PC-9 (cell line): Measurements from ENCODE around the gene CFAP20DC. TPM values are rescaled to one million over a fixed set of nuclear protein-coding genes. Genes with fewer than 3 reads are reported as not detected.

Source experiments
- BruUV-seq: library from RNA; stranded (reverse); fragments of 400-500 nt; replicated peaks from 2 replicates; lab custom pipeline; 2021; lab: Mats Ljungman, UMichigan
- CTCF ChIA-PET: fragments of 300-600 bp; sonication (Branson Sonifier 250); formaldehyde crosslinking; loops from one replicate; lab custom pipeline; 2022; ENCODE audit warnings: antibody characterized with exemption; lab: Charles Lee
- POLR2A ChIA-PET: fragments of 300-600 bp; sonication (Branson Sonifier 250); formaldehyde crosslinking; loops from one replicate; lab custom pipeline; 2022; ENCODE audit warnings: antibody characterized with exemption; ENCODE audit not compliant: unreplicated experiment; lab: Charles Lee
- DNase-seq, 2 experiments: peaks; one replicate each; pipeline versions ENCODE4 v3.0.0 to v3.0.0-alpha.2; 2015 to 2022; ENCODE audit warnings: mixed read lengths in 1 of 2
- H2AFZ ChIP-seq: fragments of 200-600 bp; sonication (generic); 2 replicates; pipeline ENCODE4 v1.8.1; 2017; ENCODE audit warnings: antibody characterized with exemption
- H3F3A ChIP-seq: fragments of 200-600 bp; sonication (generic); 2 replicates; pipeline ENCODE4 v1.8.1; 2017; ENCODE audit warnings: antibody characterized with exemption, mild to moderate bottlenecking, low read depth; ENCODE audit not compliant: insufficient read depth
- H3K27ac ChIP-seq: fragments of 200-600 bp; sonication (generic); 2 replicates; pipeline ENCODE4 v1.6.1; 2016; ENCODE audit warnings: mixed run types
- H3K27me3 ChIP-seq: fragments of 200-600 bp; sonication (generic); 2 replicates; pipeline ENCODE4 v1.6.1; 2016; ENCODE audit warnings: low read depth, mixed run types; ENCODE audit not compliant: insufficient read depth
- H3K36me3 ChIP-seq: fragments of 200-600 bp; sonication (generic); 2 replicates; pipeline ENCODE4 v1.6.1; 2016; ENCODE audit warnings: low read depth, mixed run types
- H3K4me1 ChIP-seq: fragments of 200-600 bp; sonication (generic); replicated peaks from 2 replicates; pipeline ENCODE4 v1.6.1; 2016; ENCODE audit warnings: mixed run types; ENCODE audit not compliant: insufficient read depth
- H3K4me2 ChIP-seq: fragments of 200-600 bp; sonication (generic); 2 replicates; pipeline ENCODE4 v1.6.1; 2017; ENCODE audit warnings: mixed run types
- H3K4me3 ChIP-seq: fragments of 200-600 bp; sonication (generic); 2 replicates; pipeline ENCODE4 v1.6.1; 2016; ENCODE audit warnings: mixed run types
- H3K79me2 ChIP-seq: fragments of 200-600 bp; sonication (generic); 2 replicates; pipeline ENCODE4 v1.6.1; 2017; ENCODE audit warnings: low read depth, mixed run types
- H3K9me2 ChIP-seq: fragments of 200-600 bp; sonication (generic); 2 replicates; pipeline ENCODE4 v1.8.1; 2017; ENCODE audit warnings: mild to moderate bottlenecking; ENCODE audit not compliant: insufficient read depth
- H3K9me3 ChIP-seq: fragments of 200-600 bp; sonication (generic); 2 replicates; pipeline ENCODE4 v1.8.1; 2016; ENCODE audit warnings: low read depth; ENCODE audit not compliant: insufficient read depth
- H4K20me1 ChIP-seq: fragments of 200-600 bp; sonication (generic); 2 replicates; pipeline ENCODE4 v1.8.1; 2017; ENCODE audit not compliant: insufficient read depth
- EZH2 ChIP-seq: fragments of 200-600 bp; sonication (generic); IDR thresholded peaks from 2 replicates; pipeline ENCODE4 v1.8.0; 2017; ENCODE audit warnings: antibody characterized with exemption, low read depth
- intact Hi-C: fragments of 100-400 bp; cut with micrococcal nuclease; formaldehyde crosslinking; loops from one replicate; pipeline ENCODE4 v1.10.0; 2022; ENCODE audit not compliant: unreplicated experiment
- total RNA-seq: library from RNA; stranded (reverse); gene quantifications from 2 replicates; pipeline ENCODE4 v1.2.3, GENCODE V29; 2021
- TF ChIP-seq, protein P1 (sequence below): fragments of 200-600 bp; sonication (generic); conservative IDR thresholded peaks from 2 replicates; pipeline ENCODE4 v1.6.1; 2017; ENCODE audit warnings: mixed run types, antibody characterized with exemption, mild to moderate bottlenecking, moderate library complexity

Gene CFAP20DC
- total RNA-seq, 1 experiment from 2014 or later: 6.7 TPM

GRCh38 chr3:58965865-58966264, 84.0 kb downstream of the CFAP20DC start:
- Histone ChIP-seq H3K27ac (no peak overlapping the region), H3K4me3 (no peak overlapping the region), H4K20me1 (no peaks in the 10 kb centered on the region), H3K36me3 (no peaks in the 10 kb centered on the region), H3K9me3 (no peaks in the 10 kb centered on the region), H3F3A (no peaks in the 10 kb centered on the region), H3K4me1 (no peaks in the 10 kb centered on the region), H3K9me2 (no peaks in the 10 kb centered on the region), H3K27me3 (no peaks in the 10 kb centered on the region), H3K4me2 (no peak overlapping the region), H2AFZ (no peak overlapping the region; the same call in 1 of the 2 replicates), H3K79me2 (no peaks in the 10 kb centered on the region)
- intact Hi-C loops: no loop called here
- no peak for DNase-seq
- POLR2A ChIA-PET: no interaction called here
- CTCF ChIA-PET: no interaction called here
- BruUV-seq: no TSS peak
- TF ChIP-seq EZH2: no peak
- TF ChIP-seq, protein P1, sequence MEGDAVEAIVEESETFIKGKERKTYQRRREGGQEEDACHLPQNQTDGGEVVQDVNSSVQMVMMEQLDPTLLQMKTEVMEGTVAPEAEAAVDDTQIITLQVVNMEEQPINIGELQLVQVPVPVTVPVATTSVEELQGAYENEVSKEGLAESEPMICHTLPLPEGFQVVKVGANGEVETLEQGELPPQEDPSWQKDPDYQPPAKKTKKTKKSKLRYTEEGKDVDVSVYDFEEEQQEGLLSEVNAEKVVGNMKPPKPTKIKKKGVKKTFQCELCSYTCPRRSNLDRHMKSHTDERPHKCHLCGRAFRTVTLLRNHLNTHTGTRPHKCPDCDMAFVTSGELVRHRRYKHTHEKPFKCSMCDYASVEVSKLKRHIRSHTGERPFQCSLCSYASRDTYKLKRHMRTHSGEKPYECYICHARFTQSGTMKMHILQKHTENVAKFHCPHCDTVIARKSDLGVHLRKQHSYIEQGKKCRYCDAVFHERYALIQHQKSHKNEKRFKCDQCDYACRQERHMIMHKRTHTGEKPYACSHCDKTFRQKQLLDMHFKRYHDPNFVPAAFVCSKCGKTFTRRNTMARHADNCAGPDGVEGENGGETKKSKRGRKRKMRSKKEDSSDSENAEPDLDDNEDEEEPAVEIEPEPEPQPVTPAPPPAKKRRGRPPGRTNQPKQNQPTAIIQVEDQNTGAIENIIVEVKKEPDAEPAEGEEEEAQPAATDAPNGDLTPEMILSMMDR: no peak

DNA sequence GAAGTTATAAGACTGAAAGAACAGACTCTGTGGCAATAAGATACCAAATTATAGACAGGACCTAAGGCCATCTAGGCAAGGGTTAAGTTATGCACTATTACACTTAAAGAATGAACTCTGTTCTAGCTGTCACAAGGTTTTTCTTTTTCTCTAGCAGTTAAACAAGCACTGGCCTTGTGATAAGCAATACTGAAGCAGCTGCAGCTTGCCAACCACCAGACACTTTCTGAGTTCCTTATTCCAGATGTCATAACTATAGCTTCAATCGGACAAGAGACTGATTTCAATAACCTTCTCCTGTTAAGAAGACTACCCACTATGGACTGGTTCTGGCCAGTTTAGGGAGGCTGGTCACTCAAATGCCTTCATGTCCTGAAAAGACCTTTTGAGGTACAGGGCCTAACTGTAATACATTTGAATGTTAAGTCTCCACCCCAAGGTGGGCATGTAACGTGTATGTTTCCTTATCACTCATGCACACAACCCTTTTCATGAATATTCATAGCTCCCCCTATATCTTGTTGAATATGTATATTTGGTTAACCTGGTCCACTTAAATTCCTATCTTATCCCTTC, 85.8 kb downstream of the CFAP20DC start:
- no peaks in the 10 kb centered on the region for H4K20me1 ChIP-seq
- no peak overlapping the region for H3K27ac ChIP-seq
- no peaks in the 10 kb centered on the region for H3K9me3 ChIP-seq
- H3K27me3 ChIP-seq: no peaks in the 10 kb centered on the region
- no peaks in the 10 kb centered on the region for H3K79me2 ChIP-seq
- no peak overlapping the region for H2AFZ ChIP-seq
- intact Hi-C loops: no loop called here
- ChIA-PET CTCF (no interaction called here), POLR2A (no interaction called here)
- BruUV-seq: no TSS peak
- H3K4me3 ChIP-seq: no peak overlapping the region
- no peaks in the 10 kb centered on the region for H3K4me1 ChIP-seq
- no peaks in the 10 kb centered on the region for H3K36me3 ChIP-seq
- no peak overlapping the region for H3K4me2 ChIP-seq
- DNase-seq: no peak
- no peaks in the 10 kb centered on the region for H3K9me2 ChIP-seq
- TF ChIP-seq, protein P1: no peak
- TF ChIP-seq EZH2: no peak
- H3F3A ChIP-seq: no peaks in the 10 kb centered on the region

GRCh38 chr3:58962816-58963215, 87.0 kb downstream of the CFAP20DC start:
- H3K36me3 ChIP-seq: no peaks in the 10 kb centered on the region

More at GRCh38 chr3:58962816-58963215, 87.0 kb downstream of the CFAP20DC start:
- Histone ChIP-seq H3K27ac (no peak overlapping the region), H3K79me2 (no peaks in the 10 kb centered on the region), H3K27me3 (no peaks in the 10 kb centered on the region), H4K20me1 (no peaks in the 10 kb centered on the region), H3K9me2 (no peaks in the 10 kb centered on the region), H3K9me3 (no peaks in the 10 kb centered on the region), H3K4me1 (no peaks in the 10 kb centered on the region), H3F3A (no peaks in the 10 kb centered on the region), H3K4me2 (no peak overlapping the region), H2AFZ (no peak overlapping the region), H3K4me3 (no peak overlapping the region)
- no peak for DNase-seq
- ChIA-PET POLR2A (no interaction called here), CTCF (no interaction called here)
- no TSS peak for BruUV-seq
- TF ChIP-seq, protein P1: no peak
- no peak for TF ChIP-seq EZH2
- intact Hi-C loops: no loop called here
